Amniotic stem cell (primary cell): ENCODE measurements around the gene RNF217.
"Not testable (repeated sequence)": the region's sequence is repeated elsewhere in the genome, so short reads cannot be mapped to it uniquely, and the experiment has no call there.

Experiments
- DNase-seq: peaks from one replicate; lab custom pipeline; 2025; lab: John Stamatoyannopoulos, UW

The RNF217 gene

DNA sequence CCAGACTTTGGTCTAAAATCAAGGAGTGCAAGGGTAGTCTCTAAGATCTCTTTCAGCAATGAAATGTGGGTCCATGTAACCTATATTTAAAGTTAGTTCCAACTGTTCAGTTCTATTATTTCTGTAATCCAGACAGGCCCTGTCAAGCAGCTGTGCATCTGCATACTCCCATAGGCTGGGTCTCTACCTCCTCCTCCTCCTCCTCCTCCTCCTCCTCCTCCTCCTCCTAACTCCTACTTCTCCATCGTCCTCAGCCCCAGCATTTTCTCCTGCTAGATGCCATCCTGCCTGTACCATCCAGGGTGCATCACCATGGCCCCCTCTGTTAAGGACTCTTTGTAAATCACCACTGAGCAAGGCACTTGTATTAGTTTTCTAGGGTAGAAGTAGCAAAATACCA, 138.9 kb downstream of the RNF217 start:
- DNase-seq = no peak

DNA sequence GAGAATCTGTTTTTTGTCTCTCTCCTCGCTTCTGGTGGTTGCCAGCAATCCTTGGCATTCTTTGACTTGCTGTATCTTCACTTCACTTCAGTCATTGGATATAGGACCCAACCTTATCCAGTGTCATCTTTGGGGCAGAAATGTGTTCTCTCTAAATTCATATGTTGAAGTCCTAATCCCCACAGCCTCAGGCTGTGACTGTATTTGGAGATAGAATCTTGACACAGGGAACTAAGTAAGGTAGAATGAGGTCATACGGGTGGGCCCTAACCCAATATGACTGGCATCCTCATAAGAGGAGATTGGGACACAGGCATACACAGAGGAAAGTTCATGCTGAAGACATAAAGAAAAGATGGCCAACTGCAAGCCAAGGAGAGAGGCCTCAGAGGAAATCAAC, 139.4 kb downstream of the RNF217 start:
- DNase-seq = no peak

DNA sequence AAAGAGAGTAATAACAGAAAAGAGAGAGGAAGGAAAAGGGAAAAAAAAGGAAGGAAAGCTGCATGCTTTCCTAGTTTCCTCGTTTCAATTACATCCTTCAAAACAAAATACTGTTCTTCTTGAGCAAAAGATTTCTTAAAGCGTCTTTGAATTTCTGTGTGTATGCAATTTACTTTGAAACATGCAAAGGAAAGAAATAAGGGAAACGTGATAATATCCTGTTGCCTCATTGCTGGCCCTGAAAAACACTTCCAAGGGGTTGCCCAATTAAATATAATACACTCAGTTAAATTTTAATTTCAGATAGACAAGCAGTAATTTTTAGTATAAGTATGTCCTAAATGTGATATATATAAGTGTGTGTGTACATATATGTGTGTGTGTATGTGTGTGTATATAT, 140.2 kb downstream of the RNF217 start:
- no peak for DNase-seq

DNA sequence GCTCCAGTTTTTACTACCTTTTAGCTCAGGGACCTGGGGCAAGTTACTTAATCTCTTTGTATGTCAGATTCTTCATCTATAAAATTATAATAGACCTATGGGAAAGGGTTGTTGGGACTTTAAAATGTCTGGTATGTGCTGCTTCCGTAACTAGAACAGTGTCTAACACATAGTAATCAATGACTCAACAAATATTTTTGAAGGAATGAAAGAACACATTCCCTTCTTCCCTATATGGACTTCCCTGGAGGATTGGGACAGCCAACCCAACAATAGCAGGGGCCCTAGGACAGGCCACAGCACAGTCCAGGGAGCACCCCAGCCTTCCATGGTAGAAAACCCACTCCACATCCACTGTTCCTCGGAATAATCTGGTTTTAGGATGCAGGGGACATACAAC, 140.7 kb downstream of the RNF217 start:
- peak; percentile 45 for DNase-seq

DNA sequence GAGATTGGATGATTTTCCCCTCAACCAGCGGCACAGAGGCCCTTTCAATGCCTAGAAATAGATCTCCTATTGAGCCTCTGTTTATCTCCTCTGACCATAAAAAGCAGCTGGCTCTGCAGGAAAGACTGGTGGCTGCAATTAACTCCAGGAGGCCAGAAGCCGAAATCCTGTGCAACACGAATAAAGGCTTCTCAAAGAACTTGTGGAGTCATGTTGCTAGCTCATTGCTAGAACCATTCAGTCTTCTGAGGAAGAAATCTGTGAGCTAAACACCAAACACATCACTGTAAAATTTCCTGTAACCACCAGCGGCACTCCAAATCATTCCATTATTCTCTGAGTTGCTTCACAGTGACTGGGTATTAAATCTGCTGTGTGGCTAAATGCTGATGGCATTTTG, 142.2 kb downstream of the RNF217 start:
- DNase-seq = no peak

DNA sequence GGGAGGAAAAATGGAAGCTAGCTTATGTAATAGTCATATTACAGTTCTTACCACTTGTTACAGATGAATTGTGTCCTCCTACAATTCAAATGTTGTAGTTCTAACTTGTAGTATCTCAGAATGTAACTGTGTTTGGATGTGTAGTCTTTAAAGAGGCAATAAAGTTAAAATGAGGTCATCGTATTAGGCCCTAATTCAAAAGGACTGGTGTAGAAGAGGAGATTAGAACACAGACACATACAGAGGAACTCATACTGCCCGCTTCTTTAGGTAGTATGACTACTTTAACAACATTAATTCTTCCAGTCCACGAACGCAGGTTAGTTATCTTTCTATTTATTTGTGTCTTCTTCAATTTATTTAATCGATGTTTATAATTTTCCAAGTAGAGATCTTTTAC, 144.8 kb downstream of the RNF217 start:
- no peak for DNase-seq

DNA sequence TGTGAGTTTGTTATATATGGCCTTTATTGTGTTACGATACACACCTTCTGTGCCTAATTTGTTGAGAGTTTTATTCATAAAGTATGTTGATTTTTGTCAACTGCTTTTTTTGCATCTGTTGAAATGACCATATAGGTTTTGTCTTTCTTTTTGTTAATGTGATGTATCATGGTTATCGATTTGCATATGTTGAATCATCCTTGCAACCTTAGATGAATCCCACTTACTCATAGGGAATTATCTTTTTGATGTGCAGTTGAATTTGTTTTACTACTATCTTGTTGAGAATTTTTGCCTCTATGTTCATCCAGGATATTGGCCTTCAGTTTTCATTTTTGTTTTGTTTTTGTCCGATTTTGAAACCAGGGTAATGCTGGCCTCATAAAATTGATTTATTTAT, 145.7 kb downstream of the RNF217 start:
- DNase-seq = no peak

DNA sequence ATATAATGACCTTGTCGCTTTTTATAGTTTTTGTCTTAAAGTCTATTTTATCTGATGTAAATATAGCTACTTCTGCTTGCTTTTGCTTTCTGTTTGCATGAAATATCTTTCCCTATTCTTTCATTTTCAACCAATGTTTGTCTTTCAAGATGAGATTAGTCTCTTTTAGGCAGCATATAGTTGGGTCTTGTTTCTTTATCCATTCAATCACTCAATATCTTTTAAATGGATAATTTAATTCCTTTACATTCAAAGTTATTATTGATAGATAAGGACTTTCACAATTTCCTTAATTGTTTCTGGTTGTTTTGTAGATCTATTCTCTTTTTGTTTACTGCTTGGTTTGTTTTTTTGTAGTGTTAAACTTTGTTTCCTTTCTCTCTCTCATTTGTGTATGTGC, 147.8 kb downstream of the RNF217 start:
- DNase-seq = no peak

DNA sequence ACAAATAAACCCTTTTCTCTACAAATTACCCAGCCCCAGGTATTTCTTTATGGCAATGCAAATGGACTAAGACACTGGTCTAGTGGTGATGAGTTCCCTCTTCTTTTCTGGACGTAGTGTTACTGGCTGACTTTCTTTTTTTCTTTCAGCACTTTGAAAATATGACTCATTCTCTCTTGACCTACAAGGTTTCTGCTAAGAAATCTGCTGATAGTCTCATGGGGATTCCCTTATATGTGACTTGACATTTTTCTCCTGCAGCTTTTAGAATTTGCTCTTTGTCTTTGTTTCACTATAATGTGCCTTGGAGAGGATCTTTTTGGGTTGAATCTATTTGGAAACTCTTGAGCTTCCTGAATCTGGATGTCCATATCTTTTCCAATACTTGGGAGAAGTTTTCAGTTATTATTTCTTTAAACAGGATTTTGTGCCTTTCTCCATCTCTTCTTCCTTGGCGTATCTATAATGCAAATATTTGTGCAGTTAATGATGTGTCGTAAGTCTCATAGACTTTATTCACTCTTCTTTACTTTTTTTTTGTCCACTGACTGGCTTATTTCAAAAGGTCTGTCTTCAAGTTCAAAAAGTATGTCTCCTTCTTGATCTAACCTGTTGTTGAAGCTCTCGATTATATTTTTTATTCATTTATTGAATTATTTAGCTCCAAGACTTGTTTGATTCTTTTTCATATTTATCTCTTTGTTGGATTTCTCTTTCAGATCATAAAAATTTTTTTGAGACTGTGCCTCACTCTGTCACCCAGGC, 149.2 kb downstream of the RNF217 start:
- no peak for DNase-seq

DNA sequence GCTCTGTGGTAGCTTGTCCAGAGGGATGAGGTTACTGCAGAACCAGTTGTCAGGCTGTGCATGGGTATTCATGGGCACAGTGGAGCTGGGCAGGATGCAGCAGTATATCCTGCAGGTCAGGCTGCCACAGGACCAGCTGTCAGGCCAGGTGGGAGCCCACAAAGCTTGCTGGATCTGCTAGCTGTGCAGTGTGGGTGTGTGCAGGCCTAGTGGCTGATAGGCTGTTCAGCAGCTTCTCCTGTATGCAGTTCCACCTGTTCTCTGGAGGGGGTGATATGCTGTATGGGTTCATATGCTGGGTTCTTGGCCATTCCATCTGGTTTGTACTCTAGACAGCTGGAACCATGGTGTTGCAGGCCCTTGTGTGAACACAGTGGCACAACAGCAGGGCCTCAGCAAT, 150.7 kb downstream of the RNF217 start:
- no peak for DNase-seq

DNA sequence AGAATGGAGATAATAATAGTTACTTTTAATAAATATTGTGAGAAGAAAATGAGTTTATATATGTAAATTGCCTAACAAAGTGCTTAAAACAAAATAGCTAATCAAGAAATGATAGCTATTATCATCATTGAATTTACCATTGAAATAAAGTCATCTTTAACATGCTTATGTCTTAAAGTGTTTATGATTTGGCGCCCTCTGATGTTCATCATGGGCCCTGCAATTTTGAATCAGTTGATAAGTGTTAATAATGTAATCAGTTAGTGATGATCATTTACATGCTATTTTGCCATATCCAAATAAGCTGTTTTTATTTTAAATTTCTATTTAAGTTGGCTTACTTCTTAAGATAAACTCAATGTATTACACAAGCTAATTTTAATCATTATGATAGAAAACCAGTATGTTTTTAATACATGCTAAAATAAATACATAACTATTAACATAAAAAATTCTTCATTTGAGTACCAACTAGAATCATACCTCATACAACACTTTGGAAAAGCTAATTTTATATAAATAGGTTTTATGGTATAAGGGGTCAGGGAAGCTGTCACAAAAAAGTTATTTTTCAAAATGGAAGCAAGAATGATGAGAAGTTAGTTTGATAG, 152.1 kb downstream of the RNF217 start:
- no peak for DNase-seq

DNA sequence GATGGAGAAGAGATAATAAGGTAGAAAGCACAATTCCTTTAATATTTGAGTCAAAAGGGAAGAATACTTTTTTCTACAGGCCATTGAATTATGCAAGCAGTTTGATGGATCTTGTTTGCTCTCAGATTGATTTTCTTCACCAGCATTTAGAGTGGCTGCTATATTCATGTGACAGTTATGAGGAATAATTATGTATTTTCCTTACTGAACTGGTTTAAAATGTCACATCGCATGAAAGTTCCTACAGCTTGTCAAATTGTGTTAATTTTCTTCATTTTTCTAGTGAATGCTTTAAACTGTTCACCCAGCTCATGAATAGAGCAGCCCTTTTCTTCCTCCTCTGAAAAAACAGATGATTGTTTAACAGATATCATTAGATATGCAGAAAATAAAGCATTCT, 153.9 kb downstream of the RNF217 start:
- DNase-seq = no peak

DNA sequence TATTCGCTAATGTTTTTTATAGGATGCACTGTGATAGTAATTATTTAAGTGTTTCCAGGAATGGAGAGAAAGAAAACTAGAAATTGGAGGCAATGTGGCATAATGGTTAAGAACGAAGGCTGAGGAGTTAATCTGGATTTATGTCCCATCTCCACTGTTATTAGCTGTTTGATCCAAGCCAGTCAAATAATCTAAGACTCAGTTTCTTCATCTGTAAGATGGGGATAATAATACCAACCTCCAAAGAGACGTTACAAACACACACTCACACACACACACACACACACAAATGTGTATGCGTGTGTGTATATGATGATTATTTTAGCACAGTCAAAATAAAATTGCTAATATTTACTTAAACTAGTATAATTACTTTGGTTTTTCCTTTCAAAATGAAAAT, 154.5 kb downstream of the RNF217 start:
- no peak for DNase-seq

DNA sequence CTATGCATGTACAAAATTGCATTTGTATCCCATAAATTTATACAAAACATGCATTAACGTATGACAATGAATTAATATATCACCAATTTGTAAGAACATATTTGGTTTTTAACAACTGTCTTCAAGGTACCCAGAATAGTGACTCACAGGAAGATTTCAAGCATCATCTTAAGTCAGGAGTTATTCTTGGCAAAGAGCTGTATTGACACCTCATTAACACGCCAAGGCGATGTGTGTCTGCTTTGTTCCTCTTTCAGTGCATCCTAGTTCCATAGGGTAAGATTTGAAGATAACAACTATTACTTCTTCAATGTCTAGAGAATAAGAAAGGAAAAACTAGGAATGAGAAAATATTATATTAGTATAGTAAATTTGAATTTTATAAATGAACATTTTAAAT, 155.6 kb downstream of the RNF217 start:
- DNase-seq = no peak

DNA sequence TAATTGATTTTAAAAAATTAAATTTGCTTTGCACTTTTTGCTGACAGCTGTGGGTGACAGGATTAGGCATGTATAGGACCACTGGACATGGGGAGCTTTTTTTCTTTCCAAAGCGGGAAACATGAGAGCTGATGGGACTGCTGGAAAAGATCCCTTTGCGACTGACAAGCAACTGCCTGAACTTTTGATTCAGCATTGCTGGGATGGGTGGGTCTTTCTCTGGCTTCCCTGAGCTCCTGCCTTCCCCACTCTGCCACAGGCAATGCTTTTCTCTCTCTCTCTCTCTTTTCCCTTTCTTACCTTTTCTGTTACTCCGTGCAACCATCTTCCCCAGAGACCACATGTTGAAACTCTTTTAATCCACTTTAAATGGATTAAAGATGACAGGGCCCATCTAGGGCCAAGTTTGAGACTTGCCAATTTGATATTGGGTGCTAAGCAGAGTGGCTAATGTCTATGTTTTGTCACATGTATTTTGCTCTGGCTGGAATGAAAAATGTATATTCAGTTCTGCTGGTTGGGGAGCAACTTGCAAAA, 157.9 kb downstream of the RNF217 start:
- no peak for DNase-seq

DNA sequence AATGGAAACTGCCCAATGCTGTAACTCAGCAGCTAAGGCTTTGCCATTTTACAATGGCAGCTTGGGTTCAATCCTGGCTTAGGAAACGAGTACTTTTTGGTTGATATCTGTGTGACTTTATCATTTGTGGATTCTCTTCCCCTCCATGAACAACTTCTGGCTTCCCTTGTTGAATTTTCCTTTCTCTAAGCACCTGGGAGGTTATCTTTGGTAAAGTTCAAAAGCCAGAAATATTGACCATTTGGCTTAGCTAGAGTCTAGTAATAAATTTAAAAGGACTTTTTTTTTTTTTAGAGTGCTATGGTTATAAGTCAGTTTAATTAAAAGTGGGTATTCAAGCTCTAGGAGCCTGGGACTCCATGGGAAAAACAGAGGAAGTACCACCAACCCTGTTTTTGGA, 159.7 kb downstream of the RNF217 start:
- no peak for DNase-seq

DNA sequence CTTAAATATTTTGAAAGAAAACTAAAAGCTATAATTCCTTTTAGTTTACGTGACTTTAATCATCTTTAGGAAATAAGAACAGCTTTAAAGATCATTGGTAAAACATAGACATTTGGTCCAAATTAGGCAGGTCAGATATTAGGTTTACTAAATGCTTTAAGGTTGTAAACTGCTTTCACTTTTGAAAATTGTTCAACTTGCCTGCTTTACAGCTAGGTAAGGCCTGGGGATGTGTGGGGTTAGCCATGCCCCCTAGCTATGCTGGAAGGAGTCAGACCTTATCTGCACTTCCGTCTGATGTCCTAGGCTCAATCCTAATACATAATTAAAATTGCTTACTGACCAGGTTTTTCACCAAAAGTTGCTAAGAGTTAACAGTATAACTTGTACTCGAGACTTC, 160.8 kb downstream of the RNF217 start:
- no peak for DNase-seq

DNA sequence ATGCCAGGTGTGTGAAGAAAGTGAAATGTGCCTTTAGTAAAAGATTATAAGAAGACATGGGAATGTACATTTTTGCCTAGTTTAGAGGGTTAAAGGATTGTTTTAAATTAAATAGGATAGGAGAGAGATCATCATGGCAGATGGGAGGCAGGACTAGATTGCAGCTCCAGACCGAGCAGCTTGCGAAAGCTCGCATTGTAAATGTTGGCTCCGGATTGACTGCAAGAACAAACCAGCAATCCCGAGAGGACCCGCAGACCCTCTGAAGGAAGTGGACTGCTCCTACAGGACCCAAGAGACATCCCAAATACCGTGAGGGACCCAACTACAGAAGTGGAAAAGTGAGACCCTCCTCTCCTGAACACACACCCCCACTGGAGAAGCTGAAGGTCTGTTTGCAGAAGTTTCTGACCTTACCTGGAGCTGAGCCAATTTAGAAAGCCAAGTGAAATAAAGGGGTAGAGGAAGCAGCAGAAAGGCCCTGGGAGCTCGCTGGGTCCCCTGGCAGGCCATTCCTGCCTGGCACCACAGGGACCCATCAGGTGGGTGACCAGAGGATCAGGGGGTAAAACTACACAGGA, 161.3 kb downstream of the RNF217 start:
- no peak for DNase-seq

DNA sequence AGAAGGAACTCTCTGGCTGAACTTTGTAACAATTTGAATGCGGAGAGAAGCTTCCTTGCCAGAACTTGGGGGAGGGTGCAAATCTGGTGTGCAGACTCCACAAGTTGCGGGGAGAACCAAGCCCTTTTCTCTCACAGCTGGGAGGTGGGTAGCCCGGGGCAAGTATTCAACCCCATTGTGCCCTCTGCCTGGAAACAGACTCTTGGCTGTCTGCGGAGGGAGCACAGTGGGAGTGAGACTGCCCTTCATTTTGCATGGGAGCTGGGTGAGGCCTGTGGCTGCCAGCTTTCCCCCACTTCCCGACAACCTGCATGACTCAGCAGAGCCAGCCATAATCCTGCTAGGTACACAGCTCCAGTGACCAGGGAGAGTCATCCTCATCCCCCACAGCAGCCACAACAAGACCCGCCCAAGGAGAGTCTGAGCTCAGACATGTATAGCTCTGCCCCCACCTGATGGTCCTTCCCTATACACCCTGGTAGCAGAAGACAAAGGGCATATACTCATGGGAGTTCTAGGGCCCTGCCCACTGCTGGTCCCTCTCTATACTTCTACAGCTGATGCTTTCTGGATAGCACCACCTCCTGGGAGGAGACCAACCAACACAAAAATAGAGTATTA, 161.9 kb downstream of the RNF217 start:
- no peak for DNase-seq

DNA sequence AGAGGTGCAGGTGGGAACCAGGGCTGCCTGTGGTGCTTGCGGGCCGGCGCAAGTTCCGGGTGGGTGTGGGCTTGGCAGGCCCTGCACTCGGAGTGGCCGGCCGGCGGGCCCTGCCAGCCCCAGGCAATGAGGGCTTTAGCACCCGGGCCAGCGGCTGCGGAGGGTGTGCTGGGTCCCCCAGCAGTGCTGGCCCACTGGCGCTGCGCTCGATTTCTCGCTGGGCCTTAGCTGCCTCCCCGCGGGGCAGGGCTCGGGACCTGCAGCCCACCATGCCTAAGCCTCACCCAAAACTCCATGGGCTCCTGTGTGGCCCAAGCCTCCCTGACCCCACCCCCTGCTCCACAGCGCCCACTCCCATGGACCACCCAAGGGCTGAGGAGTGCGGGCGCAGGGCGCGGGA, 163.6 kb downstream of the RNF217 start:
- DNase-seq = not testable (repeated sequence)

DNA sequence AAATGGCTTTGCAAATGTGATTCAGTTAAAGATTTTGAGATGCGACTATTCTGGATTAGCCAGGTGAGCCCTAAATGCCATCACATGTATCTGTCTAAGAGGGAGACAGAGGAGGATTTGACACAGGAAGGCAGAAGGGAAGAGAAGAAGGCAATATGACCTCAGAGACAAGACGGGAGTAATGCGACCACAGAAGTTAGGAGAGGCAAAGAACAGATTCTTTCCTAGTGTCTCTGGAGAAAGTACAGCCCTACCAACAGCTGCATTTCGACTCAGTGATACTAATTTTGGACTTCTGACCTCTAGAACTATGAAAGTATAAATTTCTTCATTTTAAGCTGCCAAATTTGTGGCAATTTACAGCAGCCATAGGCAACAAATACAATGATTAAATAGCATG, 167.1 kb downstream of the RNF217 start:
- DNase-seq = no peak

DNA sequence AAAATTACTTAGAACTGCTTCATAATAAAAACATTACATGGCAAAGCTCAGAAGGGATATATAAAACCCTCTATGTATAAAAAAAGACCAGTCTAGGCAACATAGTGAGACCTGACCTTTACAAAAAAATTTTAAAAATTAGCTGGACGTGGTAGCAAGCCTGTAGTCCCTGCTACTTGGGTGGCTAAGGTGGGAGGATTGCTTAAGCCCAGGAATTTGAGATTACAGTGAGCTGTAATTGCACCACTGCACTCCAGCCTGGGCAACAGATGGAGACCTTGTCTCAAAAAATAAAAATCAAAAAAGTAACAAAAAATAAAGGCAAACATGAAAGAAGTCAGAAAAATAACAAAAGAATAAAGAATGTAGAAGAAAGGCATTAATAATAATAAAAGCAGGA, 169.8 kb downstream of the RNF217 start:
- DNase-seq = no peak

DNA sequence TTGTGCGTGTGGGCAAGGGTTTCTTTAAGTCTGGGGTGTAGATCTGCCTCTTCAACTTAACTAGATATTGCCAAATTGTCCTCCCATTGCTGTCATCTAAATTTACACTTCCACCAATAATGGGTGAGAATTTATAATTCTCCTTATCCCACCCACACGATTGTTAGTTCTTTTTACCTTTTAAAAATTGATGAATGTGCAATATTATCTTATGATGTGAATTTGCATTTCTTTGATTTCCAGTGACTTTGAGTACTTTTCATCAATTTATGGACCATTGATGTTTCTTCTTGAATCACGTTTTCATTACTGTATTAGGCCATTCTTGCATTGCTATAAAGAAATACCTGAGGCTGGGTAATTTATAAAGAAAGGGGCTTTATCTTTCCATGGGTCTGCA, 174.1 kb downstream of the RNF217 start:
- no peak for DNase-seq
